Colon (tissue), 2 donors: ENCODE data around the gene FBN1.

Experiments
- FAIRE-seq: peaks from 2 replicates; lab custom pipeline; 2012; peaks lifted over from hg19 to GRCh38; lab: Jason Lieb, UNC
- donor health status: control.
- donor health status: control.

The FBN1 gene

DNA sequence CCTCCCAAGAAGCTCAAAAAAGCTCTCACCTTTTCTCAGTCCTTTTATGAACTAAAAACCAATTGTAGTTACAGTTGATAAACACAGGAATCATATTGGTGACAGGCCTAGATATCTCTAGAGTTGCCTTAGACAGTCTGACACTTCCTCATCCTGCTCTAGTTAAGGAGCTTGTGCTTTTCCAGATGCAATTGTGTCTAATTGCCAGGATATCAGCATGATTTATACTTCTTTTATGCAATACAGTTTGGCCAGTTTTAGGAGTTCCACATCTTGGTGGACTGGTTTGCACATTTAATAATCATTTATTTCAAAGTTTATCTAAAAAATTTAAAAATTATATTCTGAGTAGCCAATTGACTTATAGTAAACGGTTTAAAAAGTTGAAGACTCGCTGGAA, 218.6 kb downstream of the FBN1 start:
- FAIRE-seq: no peak

GRCh38 chr15:48426044-48426443, 219.5 kb downstream of the FBN1 start:
- no peak for FAIRE-seq

DNA sequence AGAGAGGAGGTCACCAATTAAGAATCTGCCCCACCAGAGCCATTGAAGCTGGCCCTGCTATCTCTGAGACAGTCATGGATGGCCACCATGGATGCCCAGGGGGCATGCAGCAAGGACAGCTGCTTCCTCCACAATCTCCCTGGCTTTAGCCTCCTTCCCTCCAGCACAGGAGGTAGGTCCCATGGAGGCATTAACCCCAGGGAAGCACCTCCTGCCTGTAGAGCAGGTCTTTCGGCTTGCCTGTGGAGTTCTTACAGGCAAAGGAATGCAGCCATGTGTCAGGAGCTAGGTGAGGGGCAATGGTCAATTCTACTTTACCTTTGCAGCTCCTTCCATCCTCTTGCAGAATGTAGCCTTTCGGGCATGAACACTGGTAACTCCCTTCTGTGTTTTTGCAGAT, 220.5 kb downstream of the FBN1 start:
- FAIRE-seq: no peak

DNA sequence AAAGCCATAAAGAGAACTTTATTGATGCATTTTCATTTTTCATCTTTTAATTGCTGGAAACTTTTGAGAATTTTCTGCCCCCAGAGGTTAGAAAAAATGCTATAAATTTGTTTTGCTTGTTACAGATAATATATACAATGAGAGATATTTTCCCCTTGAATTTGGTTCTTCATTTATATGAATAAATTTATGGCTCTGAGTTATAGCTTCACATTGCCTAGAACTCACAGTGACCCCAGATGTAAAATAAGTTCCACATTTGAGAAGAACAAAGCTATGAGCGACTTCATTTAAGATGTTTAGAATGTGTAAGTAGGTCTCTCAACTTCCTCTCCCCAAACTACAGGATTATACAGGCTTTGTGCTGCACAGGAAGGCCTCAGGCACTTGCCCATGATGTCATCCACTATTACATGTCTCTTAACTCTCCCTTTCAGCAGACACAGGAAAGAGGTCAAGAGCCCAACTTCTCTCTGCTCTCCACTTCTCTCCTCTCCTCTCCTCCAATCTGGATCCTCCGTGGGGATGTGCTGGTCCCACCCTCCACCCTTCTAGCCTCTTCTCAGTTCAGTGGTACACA, 221.5 kb downstream of the FBN1 start:
- no peak for FAIRE-seq

GRCh38 chr15:48423342-48423741, 222.2 kb downstream of the FBN1 start:
- no peak for FAIRE-seq

- no peak for FAIRE-seq
Measured at GRCh38 chr15:48422401-48422800, 223.1 kb downstream of the FBN1 start.

GRCh38 chr15:48421362-48421761, 224.1 kb downstream of the FBN1 start:
- no peak for FAIRE-seq

DNA sequence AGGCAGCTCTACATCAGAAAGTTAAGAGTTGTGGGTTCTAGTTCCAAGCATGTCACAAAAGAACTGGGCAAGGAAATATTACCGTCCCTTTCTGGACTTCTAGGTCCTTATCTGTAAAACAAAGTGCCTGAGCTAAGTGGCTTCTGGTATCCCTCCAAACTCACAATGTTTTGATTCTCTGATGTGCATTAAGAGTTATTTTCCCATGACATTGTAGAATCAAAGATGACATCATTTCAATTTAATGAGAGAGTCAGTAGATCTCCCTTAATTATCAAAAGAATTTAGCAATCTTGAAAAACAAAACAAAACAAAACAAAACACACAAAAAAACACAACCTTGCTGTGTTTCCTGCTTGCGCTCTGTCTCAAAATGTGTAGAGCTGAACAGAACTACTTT, 225.6 kb downstream of the FBN1 start:
- FAIRE-seq: no peak

DNA sequence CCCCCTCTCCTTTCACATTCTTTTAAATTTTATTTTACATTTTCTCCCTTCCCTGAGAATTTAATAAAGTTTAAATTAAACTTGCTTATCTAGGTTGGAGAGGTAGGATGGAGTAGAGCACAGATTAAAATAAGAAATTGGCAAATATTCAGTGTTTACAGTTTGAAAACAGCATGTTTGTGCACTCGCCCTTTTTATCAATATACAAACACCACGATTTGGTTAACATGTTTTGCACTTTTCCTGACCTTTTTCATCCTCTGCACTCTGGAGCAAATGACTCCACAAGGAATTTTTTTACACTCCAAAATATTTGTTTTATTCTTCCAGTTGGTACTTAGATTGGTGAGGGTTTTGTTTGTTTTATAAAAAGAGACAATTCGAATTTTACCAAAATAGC, 227.2 kb downstream of the FBN1 start:
- FAIRE-seq: no peak

DNA sequence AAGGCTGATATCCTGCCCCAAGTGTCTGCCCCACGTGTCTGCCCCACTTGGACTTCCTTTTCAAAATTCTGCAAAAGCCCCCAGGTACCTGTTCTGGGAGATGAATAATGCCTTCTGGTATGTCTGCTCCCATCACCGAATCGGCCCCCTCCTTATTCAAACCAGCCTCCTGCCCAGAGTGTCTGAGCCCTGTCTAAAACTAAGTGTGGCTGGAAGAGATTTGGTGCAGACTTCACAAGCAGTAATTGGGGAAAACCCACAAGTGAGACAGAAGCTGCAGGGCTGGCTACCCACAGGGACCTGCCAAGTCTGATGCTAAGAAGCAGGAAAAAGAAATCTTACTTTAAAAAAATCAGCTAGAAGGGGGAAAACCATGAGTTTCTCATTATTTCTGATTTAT, 229.2 kb downstream of the FBN1 start:
- no peak for FAIRE-seq

DNA sequence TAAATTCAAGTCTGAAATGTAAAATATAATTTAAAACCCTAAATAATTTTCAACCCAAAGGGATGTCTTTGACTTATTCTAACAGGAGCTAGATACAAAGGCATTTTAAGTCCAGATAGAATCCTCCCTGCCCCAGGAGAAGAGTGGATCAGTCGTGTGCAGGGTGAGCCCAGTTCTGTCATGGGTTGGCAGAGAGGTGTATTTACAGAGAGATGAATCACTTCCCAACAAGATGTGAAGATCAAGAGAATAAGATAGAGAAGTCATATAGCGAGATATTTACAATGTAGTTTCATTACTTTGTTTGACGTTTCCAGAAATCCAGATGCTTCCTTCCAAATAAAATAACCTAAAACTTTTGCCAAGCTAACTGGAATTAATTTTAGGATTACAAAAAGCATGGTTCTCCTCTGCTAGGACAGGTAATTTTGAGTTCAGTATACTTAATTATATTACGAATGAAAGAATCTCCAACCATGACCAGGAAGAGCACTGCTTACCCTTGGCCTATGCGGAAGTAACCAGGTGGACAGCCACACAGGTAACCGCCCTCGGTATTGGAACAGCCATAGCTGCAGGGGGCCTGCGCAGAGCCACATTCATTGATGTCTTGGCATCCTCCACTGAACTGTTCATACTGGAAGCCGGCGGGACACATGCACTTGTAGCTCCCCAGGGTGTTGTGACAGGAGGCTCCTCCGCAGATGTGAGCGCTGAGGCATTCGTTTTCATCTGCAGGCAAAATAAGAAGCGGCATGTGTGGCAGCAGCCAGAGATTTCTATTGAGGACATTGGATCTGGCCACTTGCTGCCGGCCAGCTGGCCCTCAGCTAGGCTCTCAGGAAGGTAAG, 230.2 kb downstream of the FBN1 start:
- no peak for FAIRE-seq

DNA sequence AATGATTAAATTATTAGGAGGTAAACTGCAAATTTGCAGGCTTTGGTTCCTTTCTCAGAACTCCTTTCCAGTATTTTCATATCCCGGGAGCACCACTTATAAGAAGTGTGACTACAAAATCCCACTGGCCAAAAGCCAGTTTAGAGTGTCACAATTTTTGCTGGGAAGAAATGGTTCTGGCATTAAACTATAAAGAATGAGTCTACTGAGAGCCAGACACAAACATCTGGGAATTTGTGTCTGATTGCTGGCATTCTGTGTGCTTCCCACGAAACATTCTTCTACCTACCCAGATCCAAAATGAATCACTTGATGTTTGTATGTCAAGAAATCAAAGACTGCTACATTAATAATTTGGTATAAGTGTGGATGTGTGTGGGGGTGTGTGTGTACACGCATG, 231.5 kb downstream of the FBN1 start:
- no peak for FAIRE-seq

DNA sequence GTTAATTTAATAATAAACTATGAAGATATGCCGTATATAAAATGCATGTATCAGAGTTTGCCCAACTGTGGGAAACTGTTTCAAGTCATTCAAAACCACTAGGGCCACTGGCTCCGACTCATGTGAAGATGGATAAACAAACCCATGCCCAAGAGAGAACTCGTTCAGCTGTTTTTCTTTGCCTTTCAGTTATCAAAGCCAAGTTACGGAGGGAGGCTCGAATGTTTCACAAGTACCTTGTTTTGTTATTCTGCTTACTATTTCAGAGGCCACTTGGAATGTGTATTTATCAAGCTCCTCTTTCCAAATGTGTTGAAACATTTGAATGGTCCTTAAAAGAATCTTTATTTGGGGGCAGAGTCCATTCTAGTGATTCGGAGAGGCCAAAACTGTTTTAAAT, 232.2 kb downstream of the FBN1 start:
- FAIRE-seq: no peak

GRCh38 chr15:48411971-48412591, 233.4 kb downstream of the FBN1 start:
- no peak for FAIRE-seq

- FAIRE-seq: no peak
Measured at GRCh38 chr15:48409623-48410022, 235.9 kb downstream of the FBN1 start.

DNA sequence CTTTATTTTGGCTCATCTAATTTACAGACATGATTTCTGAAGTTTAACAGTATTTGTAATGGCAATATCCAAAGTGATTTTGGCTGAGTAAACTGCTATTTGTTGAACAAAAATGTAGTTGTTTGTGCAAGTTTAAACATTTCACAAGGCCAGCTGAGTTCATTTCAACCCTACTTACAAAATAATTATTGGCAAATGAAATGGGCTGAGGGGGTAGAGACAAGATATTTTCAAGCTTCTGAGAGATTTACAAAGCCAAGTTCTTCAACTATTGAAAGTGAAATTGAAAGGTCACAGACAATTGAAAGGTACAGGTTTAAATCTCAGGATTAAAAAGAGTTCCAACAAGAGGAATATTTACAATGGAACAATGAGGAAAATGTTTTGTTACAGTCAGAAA, 237.2 kb downstream of the FBN1 start:
- no peak for FAIRE-seq

DNA sequence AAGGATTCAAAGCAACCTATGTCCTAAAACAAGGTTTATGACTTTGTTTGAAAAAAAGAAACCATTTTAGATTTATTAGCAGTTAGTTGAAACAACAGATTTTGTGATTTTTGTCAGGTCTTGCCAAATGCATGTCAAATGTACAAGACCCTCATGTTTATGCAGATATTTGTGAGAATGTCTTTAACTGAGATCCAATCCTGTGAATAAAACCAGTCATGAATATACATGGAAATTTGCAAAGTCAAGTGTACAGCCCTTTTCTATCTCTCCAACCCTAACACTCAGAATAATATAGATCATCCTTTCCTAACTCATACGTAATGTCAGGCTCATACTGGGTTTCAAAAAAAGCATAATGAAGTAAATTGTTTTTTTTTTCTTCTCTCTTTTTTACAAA, 237.9 kb downstream of the FBN1 start:
- FAIRE-seq: no peak

DNA sequence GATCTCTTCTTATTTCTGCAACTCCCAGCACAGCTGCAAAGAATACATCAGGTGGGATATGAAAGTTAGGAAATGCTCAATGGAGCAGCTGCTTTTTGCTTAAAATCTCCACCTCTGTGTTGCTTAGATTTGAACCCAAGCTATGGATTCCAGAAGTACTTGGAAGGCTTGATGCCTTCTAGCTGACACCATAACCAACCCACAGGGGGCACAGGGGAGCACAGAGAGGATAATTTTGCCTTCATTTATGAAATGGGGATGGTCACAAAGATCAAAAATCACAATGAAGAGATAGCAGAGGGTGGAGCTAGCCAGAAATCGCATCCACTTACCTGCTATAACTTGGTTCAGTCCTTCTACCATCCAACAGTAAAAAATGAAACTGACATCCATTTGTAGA, 238.6 kb downstream of the FBN1 start:
- FAIRE-seq: no peak

- no peak for FAIRE-seq
Measured at GRCh38 chr15:48406266-48406891, 239.1 kb downstream of the FBN1 start.

GRCh38 chr15:48402427-48403177, 242.9 kb downstream of the FBN1 start:
- no peak for FAIRE-seq

- no peak for FAIRE-seq
Measured at GRCh38 chr15:48400086-48400485, 245.4 kb downstream of the FBN1 start.

DNA sequence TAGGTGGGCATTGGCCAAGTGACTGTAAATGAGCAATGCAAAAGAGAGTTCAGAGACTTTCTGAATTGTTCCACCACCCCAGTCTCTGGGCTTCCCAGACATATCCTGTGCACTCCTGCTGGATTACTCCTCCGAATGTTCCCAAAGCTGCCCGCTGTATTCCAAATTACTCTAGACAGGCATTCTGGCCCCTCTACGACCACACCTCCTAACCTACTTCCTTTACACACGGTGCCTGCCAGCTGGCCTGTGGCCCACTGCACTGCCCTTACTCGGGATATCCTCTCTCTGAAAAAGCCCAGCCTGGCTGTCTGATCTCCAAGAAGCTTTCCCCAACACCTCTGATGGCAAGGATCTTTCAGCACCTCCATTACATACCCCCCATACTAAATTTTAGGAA, 247.7 kb downstream of the FBN1 start:
- no peak for FAIRE-seq
